Esophagus squamous epithelium (tissue), 4 donors: ENCODE measurements around the gene CTNNA3.

ENCODE experiments used
- CTCF ChIP-seq, 6 experiments: fragments of 450-650 bp in 4 of 6; fragments of 200-600 bp in 2 of 6; sonication (generic) in 2 of 6; IDR thresholded peaks; one replicate each; pipeline ENCODE4 v1.5.1; 2016 to 2019; ENCODE audit warnings: antibody characterized with exemption in 6 of 6, mild to moderate bottlenecking in 4 of 6, moderate library complexity in 4 of 6
- POLR2A ChIP-seq, 4 donors: fragments of 450-650 bp; IDR thresholded peaks; one replicate each; pipeline ENCODE4 v1.6.1; 2017; ENCODE audit warnings: antibody characterized with exemption in 4 of 4, mild to moderate bottlenecking in 4 of 4, moderate library complexity in 3 of 4

- TF ChIP-seq CTCF (IDR thresholded peaks at IDR 0.05) (no peak), POLR2A (IDR thresholded peaks at IDR 0.05) (no peak)
Measured at GRCh38 chr10:67175354-67175753, 520.6 kb downstream of the CTNNA3 start.
